Neural cell (in vitro differentiated cells): ENCODE results near the gene SUGCT.

Source experiments
- CTCF ChIP-seq: fragments of 450-650 bp; IDR thresholded peaks from 2 replicates; pipeline ENCODE4 v1.5.1; 2014; ENCODE audit warnings: antibody characterized with exemption, mild to moderate bottlenecking, moderate library complexity; ENCODE audit not compliant: poor library complexity, severe bottlenecking
- EP300 ChIP-seq: fragments of 450-650 bp; conservative IDR thresholded peaks from 2 replicates; pipeline ENCODE4 v1.6.1; 2014; ENCODE audit warnings: antibody characterized with exemption, mild to moderate bottlenecking, moderate library complexity; ENCODE audit not compliant: poor library complexity, severe bottlenecking
- EZH2 ChIP-seq: fragments of 200-600, 300-800 bp; shearing (Covaris generic), sonication (generic); IDR thresholded peaks from 2 replicates; pipeline ENCODE4 v1.6.1; 2014; ENCODE audit warnings: antibody characterized with exemption, low read length, borderline replicate concordance, mild to moderate bottlenecking; ENCODE audit not compliant: insufficient read depth, poor library complexity, severe bottlenecking
- POLR2AphosphoS5 ChIP-seq: IDR thresholded peaks from 2 replicates; pipeline ENCODE4 v1.6.1; 2012

GRCh38 chr7:40851001-40851400 is 716.2 kb downstream of the SUGCT start:
- TF ChIP-seq POLR2AphosphoS5 (no peak), CTCF (no peak), EP300 (no peak), EZH2 (no peak)
